OCI-LY7 (cell line): ENCODE data around the gene HLA-DMB.

Source experiments
- EZH2phosphoT487 ChIP-seq: fragments of 200-600 bp; sonication (generic); IDR thresholded peaks from 2 replicates; pipeline ENCODE4 v1.6.1; 2018; ENCODE audit warnings: low read depth, borderline replicate concordance, mild to moderate bottlenecking, mixed run types, antibody characterized with exemption, low read length, moderate library complexity, mixed read lengths
- TF ChIP-seq, protein P1 (sequence below): fragments of 200-600 bp; sonication (generic); conservative IDR thresholded peaks from 2 replicates; pipeline ENCODE4 v1.5.1; 2014; ENCODE audit warnings: mild to moderate bottlenecking, antibody characterized with exemption, low read length, moderate library complexity, mixed read lengths

DNA sequence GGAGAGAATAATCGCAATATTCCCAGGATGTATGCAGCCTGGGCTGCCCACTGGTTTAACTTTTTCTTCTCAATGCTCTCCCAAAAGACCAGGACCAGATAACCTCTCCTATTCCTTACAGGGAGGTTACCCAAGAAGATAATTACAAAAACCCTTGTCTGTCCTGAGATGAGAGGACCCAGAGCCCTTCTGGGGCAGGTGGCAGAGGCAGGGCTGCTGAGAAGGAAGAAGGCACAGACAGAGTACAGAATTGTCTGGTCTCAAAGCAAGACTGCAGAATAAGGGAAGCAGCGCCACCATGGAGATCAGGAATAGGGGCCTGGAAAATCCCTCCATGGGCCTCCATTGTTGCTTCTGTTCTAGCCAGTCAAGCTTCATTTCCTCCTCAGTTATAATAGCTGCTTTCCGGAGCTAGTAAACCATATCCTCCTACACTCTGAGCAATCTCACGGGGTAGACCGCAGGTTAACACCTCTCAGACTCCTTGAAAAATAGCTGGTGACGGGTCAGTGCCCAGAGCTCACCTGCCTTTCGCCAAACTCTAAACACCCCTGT, 463 bp upstream of the HLA-DMB start:
- TF ChIP-seq, protein P1, sequence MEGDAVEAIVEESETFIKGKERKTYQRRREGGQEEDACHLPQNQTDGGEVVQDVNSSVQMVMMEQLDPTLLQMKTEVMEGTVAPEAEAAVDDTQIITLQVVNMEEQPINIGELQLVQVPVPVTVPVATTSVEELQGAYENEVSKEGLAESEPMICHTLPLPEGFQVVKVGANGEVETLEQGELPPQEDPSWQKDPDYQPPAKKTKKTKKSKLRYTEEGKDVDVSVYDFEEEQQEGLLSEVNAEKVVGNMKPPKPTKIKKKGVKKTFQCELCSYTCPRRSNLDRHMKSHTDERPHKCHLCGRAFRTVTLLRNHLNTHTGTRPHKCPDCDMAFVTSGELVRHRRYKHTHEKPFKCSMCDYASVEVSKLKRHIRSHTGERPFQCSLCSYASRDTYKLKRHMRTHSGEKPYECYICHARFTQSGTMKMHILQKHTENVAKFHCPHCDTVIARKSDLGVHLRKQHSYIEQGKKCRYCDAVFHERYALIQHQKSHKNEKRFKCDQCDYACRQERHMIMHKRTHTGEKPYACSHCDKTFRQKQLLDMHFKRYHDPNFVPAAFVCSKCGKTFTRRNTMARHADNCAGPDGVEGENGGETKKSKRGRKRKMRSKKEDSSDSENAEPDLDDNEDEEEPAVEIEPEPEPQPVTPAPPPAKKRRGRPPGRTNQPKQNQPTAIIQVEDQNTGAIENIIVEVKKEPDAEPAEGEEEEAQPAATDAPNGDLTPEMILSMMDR = peak; percentile 37; the same call in 1 of the 2 replicates
- no peak for TF ChIP-seq EZH2phosphoT487
